PFSK-1 (cell line): ENCODE measurements around the gene CMC1.
A peak's percentile ranks its signal among the peaks of the same experiment; 100 is the strongest.

Source experiments
- FOXP2 ChIP-seq: optimal IDR thresholded peaks from 2 replicates; pipeline ENCODE3; 2011; ENCODE audit warnings: borderline replicate concordance, control low read depth, inconsistent platforms; ENCODE audit not compliant: insufficient read depth; ENCODE audit errors: extremely low read length, extremely low read depth
- POLR2AphosphoS5 ChIP-seq: IDR thresholded peaks from 2 replicates; pipeline ENCODE4 v1.6.1; 2012; ENCODE audit warnings: low read depth, mild to moderate bottlenecking, control low read depth, low read length, moderate library complexity
- REST ChIP-seq, 2 experiments: IDR thresholded peaks; 2 replicates each; pipeline versions ENCODE4 v1.6.1 to v1.8.0; 2011 to 2012; ENCODE audit warnings: low read depth in 2 of 2, low read length in 2 of 2, control low read depth in 1 of 2, inconsistent platforms in 1 of 2, mild to moderate bottlenecking in 1 of 2, moderate library complexity in 1 of 2; ENCODE audit not compliant: insufficient read depth in 1 of 2
- SIN3A ChIP-seq: IDR thresholded peaks from 2 replicates; pipeline ENCODE4 v1.6.1; 2012; ENCODE audit warnings: mild to moderate bottlenecking, low read length, moderate library complexity, borderline replicate concordance; ENCODE audit not compliant: insufficient read depth
- TAF1 ChIP-seq: IDR thresholded peaks from 2 replicates; pipeline ENCODE4 v1.6.1; 2012; ENCODE audit warnings: low read length, control low read depth, borderline replicate concordance; ENCODE audit not compliant: insufficient read depth

Gene CMC1

GRCh38 chr3:28242519-28242918 lies 1.1 kb downstream of the CMC1 start:
- TF ChIP-seq REST (IDR thresholded peaks at IDR 0.05; ENCODE audit: insufficient read depth in 1 of 2, low read depth in 2 of 2, low read length in 2 of 2), result no peak
- no peak for TF ChIP-seq POLR2AphosphoS5
- no peak for TF ChIP-seq TAF1
- no peak for TF ChIP-seq SIN3A
- TF ChIP-seq FOXP2, result no peak

GRCh38 chr3:28243424-28244106 lies 2.1 kb downstream of the CMC1 start:
- TF ChIP-seq REST (IDR thresholded peaks at IDR 0.05; ENCODE audit: insufficient read depth in 1 of 2, low read depth in 2 of 2, low read length in 2 of 2) (no peak), TAF1 (no peak), FOXP2 (no peak), SIN3A (no peak), POLR2AphosphoS5 (no peak)

GRCh38 chr3:28244491-28244890 lies 3.1 kb downstream of the CMC1 start:
- no peak for TF ChIP-seq TAF1
- TF ChIP-seq SIN3A, result no peak
- TF ChIP-seq FOXP2, result no peak
- no peak for TF ChIP-seq POLR2AphosphoS5
- TF ChIP-seq REST (IDR thresholded peaks at IDR 0.05; ENCODE audit: insufficient read depth in 1 of 2, low read depth in 2 of 2, low read length in 2 of 2), result no peak

- TF ChIP-seq POLR2AphosphoS5 (no peak), FOXP2 (no peak), REST (IDR thresholded peaks at IDR 0.05; ENCODE audit: insufficient read depth in 1 of 2, low read depth in 2 of 2, low read length in 2 of 2) (peak in 1 of 2 experiments; percentile 50; a peak in 1 of 4 replicates)
These were observed 5.9 kb downstream of the CMC1 start for GRCh38 chr3:28247286-28247685.

- no peak for TF ChIP-seq SIN3A
- TF ChIP-seq POLR2AphosphoS5, result no peak
- no peak for TF ChIP-seq FOXP2
- TF ChIP-seq REST (IDR thresholded peaks at IDR 0.05; ENCODE audit: insufficient read depth in 1 of 2, low read depth in 2 of 2, low read length in 2 of 2), result no peak
- TF ChIP-seq TAF1, result no peak
These were observed 9.6 kb downstream of the CMC1 start for GRCh38 chr3:28250999-28251398.
